Chondrocyte (in vitro differentiated cells): ENCODE results near the gene LYZ. TPM values are rescaled to one million over a fixed set of nuclear protein-coding genes. Genes with fewer than 3 reads are reported as not detected.

Experiments used
- DNase-seq: peaks from one replicate; pipeline ENCODE4 v3.0.0; 2021; ENCODE audit warnings: mixed read lengths, low spot score
- H3K27ac Mint-ChIP-seq: one replicate; pipeline ENCODE4 v1.8.0; 2021; ENCODE audit warnings: mild to moderate bottlenecking, moderate library complexity, mixed read lengths; ENCODE audit not compliant: unreplicated experiment
- H3K27me3 Mint-ChIP-seq: 2 replicates; pipeline ENCODE4 v1.8.0; 2021; ENCODE audit warnings: low read depth, mixed read lengths
- H3K36me3 Mint-ChIP-seq: 2 replicates; pipeline ENCODE4 v1.8.0; 2021; ENCODE audit warnings: low read depth, mixed read lengths
- H3K4me1 Mint-ChIP-seq: 2 replicates; pipeline ENCODE4 v1.8.0; 2021; ENCODE audit warnings: low read depth, mild to moderate bottlenecking, mixed read lengths
- H3K4me3 Mint-ChIP-seq: one replicate; pipeline ENCODE4 v1.8.0; 2021; ENCODE audit warnings: mild to moderate bottlenecking, moderate library complexity, mixed read lengths; ENCODE audit not compliant: unreplicated experiment
- H3K9me3 Mint-ChIP-seq: 2 replicates; pipeline ENCODE4 v1.8.0; 2021; ENCODE audit warnings: low read depth, mixed read lengths
- total RNA-seq: library from RNA; stranded (reverse); gene quantifications from 3 replicates; pipeline ENCODE4 v1.2.1, GENCODE V29; 2021
- TF ChIP-seq, protein P1 (sequence below): fragments of 200-600 bp; sonication (generic); IDR thresholded peaks from 2 replicates; pipeline ENCODE4 v1.5.0; 2021; ENCODE audit warnings: antibody characterized with exemption, mild to moderate bottlenecking, moderate library complexity

Gene LYZ
- total RNA-seq, 1 donor from 2014 or later: not detected

GRCh38 chr12:69389831-69390230 lies 41.6 kb downstream of the LYZ start:
- Mint-ChIP-seq H3K9me3 (no peaks in the 10 kb centered on the region), H3K4me1 (peaks cover 52% of the 10 kb centered on the region), H3K4me3 (peak overlapping the region; percentile 19), H3K27me3 (no peaks in the 10 kb centered on the region), H3K36me3 (peaks cover 2% of the 10 kb centered on the region), H3K27ac (peak overlapping the region; percentile 99)
- no peak for DNase-seq
- TF ChIP-seq, protein P1, sequence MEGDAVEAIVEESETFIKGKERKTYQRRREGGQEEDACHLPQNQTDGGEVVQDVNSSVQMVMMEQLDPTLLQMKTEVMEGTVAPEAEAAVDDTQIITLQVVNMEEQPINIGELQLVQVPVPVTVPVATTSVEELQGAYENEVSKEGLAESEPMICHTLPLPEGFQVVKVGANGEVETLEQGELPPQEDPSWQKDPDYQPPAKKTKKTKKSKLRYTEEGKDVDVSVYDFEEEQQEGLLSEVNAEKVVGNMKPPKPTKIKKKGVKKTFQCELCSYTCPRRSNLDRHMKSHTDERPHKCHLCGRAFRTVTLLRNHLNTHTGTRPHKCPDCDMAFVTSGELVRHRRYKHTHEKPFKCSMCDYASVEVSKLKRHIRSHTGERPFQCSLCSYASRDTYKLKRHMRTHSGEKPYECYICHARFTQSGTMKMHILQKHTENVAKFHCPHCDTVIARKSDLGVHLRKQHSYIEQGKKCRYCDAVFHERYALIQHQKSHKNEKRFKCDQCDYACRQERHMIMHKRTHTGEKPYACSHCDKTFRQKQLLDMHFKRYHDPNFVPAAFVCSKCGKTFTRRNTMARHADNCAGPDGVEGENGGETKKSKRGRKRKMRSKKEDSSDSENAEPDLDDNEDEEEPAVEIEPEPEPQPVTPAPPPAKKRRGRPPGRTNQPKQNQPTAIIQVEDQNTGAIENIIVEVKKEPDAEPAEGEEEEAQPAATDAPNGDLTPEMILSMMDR: no peak

DNA sequence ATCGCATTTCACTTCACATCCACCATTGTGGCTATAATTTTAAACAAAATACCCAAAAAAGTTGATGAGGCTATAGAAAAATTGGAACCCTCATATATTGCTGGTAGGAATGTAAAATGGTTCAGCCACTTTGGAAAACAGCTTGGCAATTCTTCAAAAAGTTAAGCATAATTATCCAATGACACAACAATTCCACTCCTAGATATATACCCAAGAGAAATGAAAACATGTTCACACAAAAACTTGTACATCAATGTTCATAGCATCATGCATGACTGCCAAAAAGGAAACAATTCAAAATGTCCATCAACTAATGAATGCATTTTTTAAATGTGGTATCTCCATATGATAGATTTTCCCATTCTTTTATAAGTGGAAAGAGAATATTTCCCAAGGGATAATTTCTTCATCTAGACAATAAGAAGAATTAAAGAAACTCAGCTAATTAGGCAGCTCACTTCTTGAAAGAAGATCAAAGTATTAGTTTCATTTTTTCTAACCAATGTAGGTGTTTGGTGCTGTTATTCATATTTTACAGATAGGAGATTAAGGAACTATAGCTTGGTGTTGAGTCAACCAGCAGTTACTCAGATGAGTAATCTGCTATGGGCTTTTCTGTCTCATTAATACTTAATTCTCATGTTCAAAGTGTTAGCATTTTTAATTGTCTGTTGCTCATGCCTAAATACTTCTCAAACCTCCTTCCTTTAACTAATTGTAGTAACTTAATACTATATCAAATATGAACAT lies 44.2 kb downstream of the LYZ start:
- H3K36me3 Mint-ChIP-seq: peaks cover 7% of the 10 kb centered on the region

GRCh38 chr12:69396041-69396440 lies 47.9 kb downstream of the LYZ start:
- Mint-ChIP-seq H3K9me3 (peaks cover 12% of the 10 kb centered on the region), H3K27ac (no peak overlapping the region), H3K4me3 (no peak overlapping the region), H3K27me3 (no peaks in the 10 kb centered on the region), H3K36me3 (peaks cover 12% of the 10 kb centered on the region), H3K4me1 (peaks cover 32% of the 10 kb centered on the region)
- no peak for DNase-seq
- TF ChIP-seq, protein P1: no peak

More for the DNA sequence above, 44.2 kb downstream of the LYZ start:
- Mint-ChIP-seq H3K4me1 (peaks cover 53% of the 10 kb centered on the region), H3K4me3 (no peak overlapping the region), H3K9me3 (peaks cover 10% of the 10 kb centered on the region), H3K27me3 (no peaks in the 10 kb centered on the region), H3K27ac (no peak overlapping the region)
- TF ChIP-seq, protein P1: no peak
- no peak for DNase-seq

GRCh38 chr12:69396963-69397362 lies 48.8 kb downstream of the LYZ start:
- Mint-ChIP-seq H3K27ac (no peak overlapping the region), H3K36me3 (peaks cover 10% of the 10 kb centered on the region), H3K4me1 (peaks cover 37% of the 10 kb centered on the region), H3K4me3 (no peak overlapping the region), H3K27me3 (no peaks in the 10 kb centered on the region), H3K9me3 (peaks cover 12% of the 10 kb centered on the region)
- DNase-seq: no peak
- TF ChIP-seq, protein P1: no peak

DNA sequence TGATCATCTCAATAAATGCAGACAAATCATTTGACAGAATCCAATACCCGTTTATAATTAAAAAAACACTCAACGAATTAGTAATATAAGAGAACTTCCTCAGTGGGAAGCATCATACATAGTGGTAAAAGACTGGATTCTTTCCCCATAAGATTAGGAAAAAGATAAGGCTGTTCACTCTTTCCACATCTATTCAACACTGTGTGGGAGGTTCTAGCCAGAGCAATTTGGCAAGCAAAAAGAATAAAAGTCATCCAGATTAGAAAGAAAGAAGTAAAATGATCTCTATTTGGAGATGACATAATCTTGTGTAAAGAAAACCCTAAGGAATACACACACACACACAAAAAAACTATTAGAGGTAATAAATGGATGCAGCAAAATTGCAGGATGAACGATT lies 49.8 kb downstream of the LYZ start:
- DNase-seq: no peak
- no peak overlapping the region for H3K4me3 Mint-ChIP-seq
- no peaks in the 10 kb centered on the region for H3K27me3 Mint-ChIP-seq
- peaks cover 34% of the 10 kb centered on the region for H3K4me1 Mint-ChIP-seq
- peaks cover 12% of the 10 kb centered on the region for H3K9me3 Mint-ChIP-seq
- TF ChIP-seq, protein P1: no peak
- no peak overlapping the region for H3K27ac Mint-ChIP-seq
- H3K36me3 Mint-ChIP-seq: peaks cover 10% of the 10 kb centered on the region
